ENCODE data around the gene C21orf91. TPM values are rescaled to one million over a fixed set of nuclear protein-coding genes. Genes with fewer than 3 reads are reported as not detected.

Gene C21orf91
- polyA plus RNA-seq, 1 donor from 2014 or later, result 18.2 TPM

DNA sequence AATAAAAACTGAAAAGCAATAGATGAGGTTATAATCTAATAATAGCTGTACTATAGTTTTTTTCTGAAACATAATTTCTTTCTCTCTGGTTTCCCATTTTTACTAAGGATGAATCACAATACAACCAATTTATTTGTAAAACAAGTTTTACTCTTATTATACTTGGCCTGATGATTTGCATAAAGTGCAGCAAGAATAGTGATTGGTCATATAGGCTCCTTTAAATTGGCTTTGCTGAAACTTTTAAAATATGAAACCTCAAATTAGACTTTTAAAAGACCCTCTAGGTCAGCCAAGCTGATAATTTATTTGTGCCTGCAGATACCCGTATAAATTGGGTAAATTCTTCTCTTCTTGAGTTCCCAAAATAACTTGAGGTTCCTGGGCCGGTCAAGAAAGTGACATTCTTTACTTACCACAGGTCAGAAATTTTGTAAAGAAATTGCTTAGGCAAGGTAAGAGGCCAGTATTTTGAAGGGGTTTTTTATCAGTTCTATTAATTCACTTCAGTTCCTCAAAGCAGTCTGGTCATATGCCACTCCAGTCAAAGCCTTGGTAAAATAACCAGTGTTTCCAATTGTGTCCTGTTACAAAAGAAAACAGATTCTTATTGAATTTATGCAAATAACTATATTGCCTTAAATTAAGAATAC, 76.1 kb downstream of the C21orf91 start:
- H3K36me3 Mint-ChIP-seq, result peaks cover 6% of the 10 kb centered on the region
- H3K4me3 Mint-ChIP-seq, result no peak overlapping the region
- no peaks in the 10 kb centered on the region for H3K4me1 Mint-ChIP-seq
- H3K9me3 Mint-ChIP-seq, result peaks cover 0 to 4% (median 2%) of the 10 kb centered on the region in 3 donors
- H3K27me3 Mint-ChIP-seq, result no peaks in the 10 kb centered on the region
- H3K27ac Mint-ChIP-seq, result no peak overlapping the region

DNA sequence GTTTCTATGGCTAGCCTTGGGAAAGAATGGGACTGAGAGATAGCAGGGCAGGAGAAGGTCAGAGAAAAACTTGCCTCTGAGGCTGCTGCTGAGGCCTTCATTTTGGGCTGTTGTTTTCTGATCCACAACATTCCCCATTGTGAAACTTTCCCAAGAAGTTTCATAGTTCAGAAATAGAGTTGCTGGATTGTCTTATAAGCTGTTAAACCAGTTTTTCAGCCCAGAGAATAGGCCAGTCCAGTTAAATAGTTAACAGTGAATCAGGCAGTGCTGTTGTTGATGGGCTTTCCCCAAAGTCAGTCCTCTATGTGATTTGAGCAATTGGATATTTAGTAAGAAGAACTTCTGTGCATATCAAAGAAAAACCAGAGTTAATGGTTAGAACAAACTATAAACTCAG, 77.0 kb downstream of the C21orf91 start:
- Mint-ChIP-seq H3K27ac (no peak overlapping the region), H3K36me3 (peaks cover 6% of the 10 kb centered on the region), H3K4me1 (no peaks in the 10 kb centered on the region), H3K27me3 (no peaks in the 10 kb centered on the region), H3K9me3 (peaks cover 0 to 4% (median 2%) of the 10 kb centered on the region in 3 donors), H3K4me3 (no peak overlapping the region)

Other genes with a start within 250 kb of the C21orf91 start
- 6.2 TPM for gene BTG3, start 206.5 kb downstream of the C21orf91 start, polyA plus RNA-seq

Measured in IgD-negative memory B cell (primary cell).